HG03097 (cell line): ENCODE results near the gene OR6X1.
A peak's percentile ranks its signal among the peaks of the same experiment; 100 is the strongest.
"Not testable (repeated sequence)": the region's sequence is repeated elsewhere in the genome, so short reads cannot be mapped to it uniquely, and the experiment has no call there.

Experiments
- ATAC-seq: cut with Tn5 transposase; IDR thresholded peaks from one replicate; pipeline ENCODE4 v1.9.1; 2021; ENCODE audit not compliant: unreplicated experiment, low FRiP score

Gene OR6X1

GRCh38 chr11:123755344-123755743 is 1.0 kb upstream of the OR6X1 start:
- no peak for ATAC-seq

DNA sequence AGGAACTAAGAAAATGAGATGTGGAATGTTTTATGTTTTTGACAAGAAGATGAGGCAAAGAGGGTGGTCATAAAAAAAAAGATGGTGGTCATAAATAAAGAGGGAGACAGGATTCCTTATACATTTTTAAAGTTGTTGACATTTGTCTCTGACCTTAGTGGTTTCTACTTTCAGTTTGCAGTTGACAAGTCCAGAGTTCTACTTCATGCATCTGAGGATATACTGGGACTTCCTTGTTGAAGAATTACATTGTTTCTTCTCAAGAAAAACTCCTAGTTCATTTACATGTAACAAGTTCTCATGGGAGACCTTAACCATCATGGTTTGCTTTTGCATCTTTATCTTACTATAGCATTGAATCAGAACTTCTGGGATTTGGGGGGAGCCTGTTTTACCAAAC is 1.2 kb downstream of the OR6X1 start:
- no peak for ATAC-seq

DNA sequence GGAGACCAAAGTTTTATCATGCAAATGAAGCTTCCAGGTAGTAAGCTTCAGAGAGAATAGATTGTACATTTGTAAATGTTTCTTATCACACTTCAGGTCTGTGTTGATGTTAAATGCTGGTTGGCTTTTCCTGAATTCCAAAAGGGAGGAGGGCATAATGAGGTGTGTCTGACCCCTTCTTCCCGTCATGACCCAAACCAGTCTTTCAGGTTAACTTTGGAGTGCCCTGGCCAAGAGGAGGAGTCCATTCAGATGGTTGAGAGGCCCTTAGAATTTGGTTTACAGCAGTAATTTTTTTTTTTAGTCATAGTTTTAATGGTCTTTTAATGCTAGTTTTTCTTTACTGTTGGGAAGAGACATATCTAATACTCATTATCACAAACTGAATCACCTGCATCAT is 2.5 kb downstream of the OR6X1 start:
- no peak for ATAC-seq

DNA sequence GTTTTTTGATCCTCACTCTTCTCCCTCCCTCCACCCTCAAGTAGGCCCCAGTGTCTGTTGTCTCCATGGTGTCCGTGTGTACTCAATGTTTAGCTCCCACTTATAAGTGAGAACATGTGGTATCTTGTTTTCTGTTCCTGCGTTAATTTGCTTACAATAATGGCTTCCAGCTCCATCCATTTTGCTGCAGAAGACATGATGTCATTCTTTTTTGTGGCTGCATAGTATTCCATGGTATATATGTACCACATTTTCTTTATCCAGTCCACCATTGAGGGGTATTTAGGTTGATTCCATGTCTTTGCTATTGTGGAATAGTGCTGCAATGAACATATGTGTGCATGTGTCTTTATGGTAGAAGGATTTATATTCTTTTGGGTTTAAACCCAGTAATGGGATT is 6.0 kb downstream of the OR6X1 start:
- not testable (repeated sequence) for ATAC-seq

GRCh38 chr11:123745764-123746451 is 8.4 kb downstream of the OR6X1 start:
- no peak for ATAC-seq

GRCh38 chr11:123742724-123743120 is 11.6 kb downstream of the OR6X1 start:
- ATAC-seq, result no peak

DNA sequence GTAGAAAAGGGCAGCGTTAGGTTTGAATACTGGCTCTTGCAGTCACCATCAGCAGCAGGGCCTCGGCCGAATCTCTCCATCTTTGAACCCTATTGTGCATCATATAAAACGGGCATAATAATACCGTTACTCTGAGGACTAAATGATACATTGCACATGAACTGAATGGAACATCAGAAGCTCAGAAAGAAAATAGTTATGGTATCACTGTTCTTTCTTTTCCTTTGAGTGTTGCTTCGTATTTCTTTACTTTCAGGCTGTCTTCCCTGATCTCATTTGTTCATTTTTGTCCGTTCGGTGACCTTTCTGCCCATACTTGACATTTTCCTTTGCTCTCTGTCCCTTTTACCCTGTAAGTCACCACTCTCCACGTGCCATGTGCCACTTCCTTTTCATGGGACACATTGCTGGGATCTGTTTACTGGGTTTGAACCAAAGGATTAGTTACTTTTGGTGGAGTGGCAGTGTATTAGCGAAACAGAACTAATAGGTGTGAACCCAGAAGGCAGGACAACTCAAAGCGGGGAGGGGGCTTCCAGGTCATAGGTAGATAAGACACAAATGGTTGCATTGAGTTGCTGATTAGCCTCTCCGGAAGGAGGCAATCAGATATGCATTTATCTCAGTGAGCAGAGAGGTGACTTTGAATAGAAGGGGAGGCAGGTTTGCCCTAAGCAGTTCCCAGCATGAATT is 12.1 kb downstream of the OR6X1 start:
- no peak for ATAC-seq

- peak; percentile 97 for ATAC-seq
These were observed 12.9 kb downstream of the OR6X1 start, which contains the start of gene ZNF202 for GRCh38 chr11:123741159-123742030. Gene ZNF202 (minus strand): TSS chr11:123741660. CDS start chr11:123730888, 10,772 bp downstream.

DNA sequence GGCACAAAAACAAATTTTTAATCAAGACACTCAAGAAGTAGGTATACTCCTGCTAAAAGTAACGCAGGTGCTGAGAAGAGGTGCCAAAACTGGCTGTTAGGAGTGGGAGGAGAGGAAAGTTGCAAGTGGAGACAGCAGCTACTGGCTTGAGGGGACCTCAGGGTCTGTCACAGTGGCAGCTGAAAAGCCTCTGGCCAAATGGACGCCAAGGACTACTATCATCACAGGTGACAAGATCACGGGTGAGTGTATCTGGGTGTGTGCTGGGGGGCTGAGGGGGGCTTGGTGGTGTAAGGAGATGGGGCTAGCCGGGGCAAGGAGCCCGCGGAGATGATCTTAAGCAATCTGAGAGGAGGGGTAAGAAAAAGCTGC is 13.5 kb downstream of the OR6X1 start:
- no peak for ATAC-seq

GRCh38 chr11:123738374-123738773 is 15.9 kb downstream of the OR6X1 start:
- no peak for ATAC-seq

- ATAC-seq, result no peak
These were observed 17.5 kb downstream of the OR6X1 start for GRCh38 chr11:123736769-123737168.

DNA sequence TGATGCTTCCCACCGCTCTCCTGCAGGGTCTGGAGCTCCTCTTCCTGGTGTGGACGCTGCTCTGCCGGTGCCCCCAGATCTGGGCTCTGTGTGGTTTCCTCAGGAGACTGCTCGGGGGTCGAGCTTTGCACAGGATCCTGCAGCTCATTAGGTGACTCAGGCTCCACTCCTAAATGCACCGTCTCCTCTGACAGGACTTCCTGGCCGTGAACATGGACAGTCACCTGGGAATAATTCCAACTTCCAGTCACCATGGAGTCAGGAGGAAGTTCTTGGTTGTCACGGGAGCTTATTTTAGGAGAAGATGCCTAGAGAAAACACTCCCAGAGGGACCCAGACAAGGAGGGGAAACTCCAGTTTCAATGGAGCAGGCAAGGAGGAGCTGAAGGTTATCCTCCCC is 24.7 kb downstream of the OR6X1 start:
- ATAC-seq, result no peak

- no peak for ATAC-seq
These were observed 28.2 kb downstream of the OR6X1 start for GRCh38 chr11:123725995-123726655.

GRCh38 chr11:123719452-123719851 is 34.9 kb downstream of the OR6X1 start:
- no peak for ATAC-seq

DNA sequence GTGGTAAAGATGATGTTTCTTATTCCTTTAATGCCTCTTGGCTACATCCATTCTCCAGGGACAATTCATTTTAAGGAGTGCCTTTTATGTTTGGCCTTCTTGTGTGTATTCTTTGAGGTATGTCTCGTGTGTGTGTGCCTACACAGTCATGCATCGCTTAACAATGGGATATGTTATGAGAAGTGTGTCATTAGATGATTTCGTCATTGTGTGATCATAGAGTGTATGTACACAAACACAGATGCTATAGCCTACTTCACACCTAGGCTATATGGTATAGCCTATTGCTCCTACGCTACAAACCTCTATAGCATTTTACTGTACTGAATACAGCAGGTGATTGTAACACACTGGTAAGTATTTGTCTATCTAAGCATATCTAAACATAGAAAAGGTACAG is 35.8 kb downstream of the OR6X1 start:
- no peak for ATAC-seq

GRCh38 chr11:123718063-123718462 is 36.3 kb downstream of the OR6X1 start:
- no peak for ATAC-seq

DNA sequence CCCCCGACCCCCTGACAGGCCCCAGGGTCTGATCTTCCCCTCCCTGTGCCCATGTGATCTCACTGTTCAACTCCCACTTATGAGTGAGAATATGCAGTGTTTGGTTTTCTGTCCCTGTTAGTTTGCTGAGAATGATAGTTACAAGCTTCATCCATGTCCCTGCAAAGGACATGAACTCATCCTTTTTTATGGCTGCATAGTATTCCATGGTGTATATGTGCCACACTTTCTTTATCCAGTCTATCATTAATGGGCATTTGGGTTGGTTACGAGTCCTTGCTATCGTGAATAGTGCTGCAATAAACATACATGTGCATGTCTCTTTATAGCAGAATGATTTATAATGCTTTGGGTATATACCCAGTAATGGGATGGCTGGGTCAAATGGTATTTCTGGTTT is 41.7 kb downstream of the OR6X1 start:
- not testable (repeated sequence) for ATAC-seq

- ATAC-seq, result no peak
These were observed 46.6 kb downstream of the OR6X1 start for GRCh38 chr11:123707606-123708205.

DNA sequence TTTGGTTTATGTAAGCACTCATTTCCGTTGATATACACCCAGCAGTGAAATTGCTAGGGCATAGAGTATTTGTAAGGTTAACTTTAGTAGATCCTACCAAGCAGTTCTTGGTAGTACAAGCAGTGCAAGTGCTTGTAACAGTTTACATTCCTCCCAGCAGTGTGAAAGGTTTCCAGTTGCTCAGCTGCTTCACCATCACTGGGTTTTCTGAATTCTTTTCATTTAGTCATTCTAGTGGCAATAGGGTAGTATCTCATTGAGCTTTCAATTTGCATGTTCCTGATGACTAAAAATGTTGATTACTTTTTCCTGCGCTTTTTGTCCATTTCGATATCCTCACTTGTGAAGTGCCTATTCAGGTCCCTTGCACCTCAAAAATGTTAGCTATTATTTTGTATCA is 47.1 kb downstream of the OR6X1 start:
- no peak for ATAC-seq

DNA sequence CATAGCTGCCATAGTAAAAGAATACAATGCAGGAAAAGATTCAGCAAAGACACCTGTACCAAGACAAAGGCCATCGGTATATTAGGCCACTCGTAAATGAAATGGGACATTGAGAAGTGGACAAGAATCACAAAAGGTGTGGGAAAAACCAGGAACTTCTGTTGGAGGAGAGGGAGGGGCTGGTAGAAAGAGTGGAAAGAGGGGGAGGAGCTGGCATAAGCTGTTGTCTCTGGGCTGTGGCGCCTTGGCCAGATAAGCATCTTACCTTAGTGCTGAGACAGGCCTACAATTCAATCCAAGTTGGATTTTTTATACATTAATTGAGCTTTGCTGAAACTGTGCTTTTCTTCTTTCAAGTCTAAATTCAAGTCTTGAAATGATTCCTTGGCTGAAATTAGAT is 50.0 kb downstream of the OR6X1 start:
- ATAC-seq, result no peak
